ENCODE measurements around the gene CTAGE15.
"Not testable (repeated sequence)": the region's sequence is repeated elsewhere in the genome, so short reads cannot be mapped to it uniquely, and the experiment has no call there.

- not testable (repeated sequence) for TF ChIP-seq POLR2AphosphoS5, POLR2A (IDR thresholded peaks at IDR 0.05; ENCODE audit: low read depth, low read length)
Observed at GRCh38 chr7:143531932-143532331, 39.7 kb upstream of the CTAGE15 start.

Data from GM12891 (cell line).